Skeletal muscle tissue (tissue), 4 donors: ENCODE data around the gene SMAD2. TPM values are rescaled to one million over a fixed set of nuclear protein-coding genes. Genes with fewer than 3 reads are reported as not detected.

Experiments used
- H3K27ac ChIP-seq: one replicate; pipeline ENCODE4 v1.7.0; 2013; ENCODE audit warnings: mild to moderate bottlenecking, low read depth, low read length, inconsistent platforms
- H3K27me3 ChIP-seq, 3 donors: one replicate each; pipeline ENCODE4 v1.7.0; 2013; ENCODE audit warnings: low read length in 3 of 3; ENCODE audit not compliant: control insufficient read depth in 3 of 3, insufficient read depth in 3 of 3
- H3K36me3 ChIP-seq, 3 donors: one replicate each; pipeline ENCODE4 v1.7.0; 2013; ENCODE audit warnings: low read length in 3 of 3; ENCODE audit not compliant: control insufficient read depth in 3 of 3, insufficient read depth in 3 of 3
- H3K4me1 ChIP-seq, 3 donors: one replicate each; pipeline ENCODE4 v1.7.0; 2013; ENCODE audit warnings: low read length in 3 of 3, mild to moderate bottlenecking in 3 of 3; ENCODE audit not compliant: control insufficient read depth in 3 of 3, insufficient read depth in 3 of 3
- H3K4me3 ChIP-seq, 3 donors: one replicate each; pipeline ENCODE4 v1.7.0; 2013; ENCODE audit warnings: low read length in 3 of 3
- H3K9ac ChIP-seq, 3 donors: one replicate each; pipeline ENCODE4 v1.7.0; 2013; ENCODE audit warnings: low read length in 3 of 3, mild to moderate bottlenecking in 3 of 3, moderate library complexity in 2 of 3, low read depth in 1 of 3
- H3K9me3 ChIP-seq, 3 donors: one replicate each; pipeline ENCODE4 v1.7.0; 2013; ENCODE audit warnings: low read length in 3 of 3; ENCODE audit not compliant: control insufficient read depth in 3 of 3
- total RNA-seq: library from RNA; depleted of rRNA; stranded (reverse); fragments of >200 nt; gene quantifications from one replicate; pipeline ENCODE4 v1.2.3, GENCODE V29; 2014
- donor health status: Osteomylitis.

The SMAD2 gene
- total RNA-seq, 1 donor from 2014 or later: 23.0 TPM

GRCh38 chr18:47809420-47809819 is 121.0 kb downstream of the SMAD2 start:
- no peaks in the 10 kb centered on the region for H3K9me3 ChIP-seq
- H3K27ac ChIP-seq: no peak overlapping the region
- no peaks in the 10 kb centered on the region for H3K36me3 ChIP-seq
- H3K4me1 ChIP-seq: no peaks in the 10 kb centered on the region
- no peaks in the 10 kb centered on the region for H3K27me3 ChIP-seq
- H3K9ac ChIP-seq: no peak overlapping the region
- no peak overlapping the region for H3K4me3 ChIP-seq

GRCh38 chr18:47802802-47803201 is 127.7 kb downstream of the SMAD2 start:
- Histone ChIP-seq H3K27ac (no peak overlapping the region), H3K36me3 (no peaks in the 10 kb centered on the region), H3K9me3 (no peaks in the 10 kb centered on the region), H3K4me1 (no peaks in the 10 kb centered on the region), H3K27me3 (peaks cover 0 to 7% (median 4%) of the 10 kb centered on the region in 3 donors), H3K4me3 (no peak overlapping the region), H3K9ac (no peak overlapping the region)

GRCh38 chr18:47801817-47802216 is 128.6 kb downstream of the SMAD2 start:
- H3K4me1 ChIP-seq: no peaks in the 10 kb centered on the region
- H3K4me3 ChIP-seq: no peak overlapping the region
- H3K9ac ChIP-seq: no peak overlapping the region
- no peak overlapping the region for H3K27ac ChIP-seq
- peaks cover 0 to 7% (median 4%) of the 10 kb centered on the region in 3 donors for H3K27me3 ChIP-seq
- H3K9me3 ChIP-seq: no peaks in the 10 kb centered on the region
- no peaks in the 10 kb centered on the region for H3K36me3 ChIP-seq

GRCh38 chr18:47800756-47801155 is 129.7 kb downstream of the SMAD2 start:
- Histone ChIP-seq H3K9ac (no peak overlapping the region), H3K36me3 (no peaks in the 10 kb centered on the region), H3K4me3 (no peak overlapping the region), H3K27me3 (peaks cover 0 to 7% (median 4%) of the 10 kb centered on the region in 3 donors), H3K4me1 (no peaks in the 10 kb centered on the region), H3K9me3 (no peaks in the 10 kb centered on the region), H3K27ac (no peak overlapping the region)

GRCh38 chr18:47800248-47800647 is 130.2 kb downstream of the SMAD2 start:
- Histone ChIP-seq H3K36me3 (no peaks in the 10 kb centered on the region), H3K9me3 (no peaks in the 10 kb centered on the region), H3K27me3 (peaks cover 0 to 7% (median 4%) of the 10 kb centered on the region in 3 donors), H3K4me1 (peaks cover 0 to under 1% (median 0%) of the 10 kb centered on the region in 3 donors), H3K27ac (no peak overlapping the region), H3K9ac (no peak overlapping the region), H3K4me3 (no peak overlapping the region)

GRCh38 chr18:47799376-47799775 is 131.1 kb downstream of the SMAD2 start:
- Histone ChIP-seq H3K4me1 (peaks cover 0 to 3% (median 2%) of the 10 kb centered on the region in 3 donors), H3K9ac (no peak overlapping the region), H3K27me3 (peaks cover 0 to 7% (median 4%) of the 10 kb centered on the region in 3 donors), H3K4me3 (no peak overlapping the region), H3K9me3 (no peaks in the 10 kb centered on the region), H3K36me3 (no peaks in the 10 kb centered on the region), H3K27ac (no peak overlapping the region)

GRCh38 chr18:47798366-47798765 is 132.1 kb downstream of the SMAD2 start:
- Histone ChIP-seq H3K36me3 (no peaks in the 10 kb centered on the region), H3K4me3 (no peak overlapping the region), H3K27me3 (peaks cover 0 to 7% (median 4%) of the 10 kb centered on the region in 3 donors), H3K4me1 (peaks cover 0 to 3% (median 2%) of the 10 kb centered on the region in 3 donors), H3K9me3 (no peaks in the 10 kb centered on the region), H3K9ac (no peak overlapping the region), H3K27ac (no peak overlapping the region)

GRCh38 chr18:47797126-47797525 is 133.3 kb downstream of the SMAD2 start:
- Histone ChIP-seq H3K4me1 (peaks cover 0 to 3% (median 2%) of the 10 kb centered on the region in 3 donors), H3K9me3 (no peaks in the 10 kb centered on the region), H3K27ac (no peak overlapping the region), H3K4me3 (no peak overlapping the region), H3K9ac (no peak overlapping the region), H3K36me3 (no peaks in the 10 kb centered on the region), H3K27me3 (peaks cover 0 to 7% (median 4%) of the 10 kb centered on the region in 3 donors)

- no peak overlapping the region for H3K9ac ChIP-seq
- H3K27ac ChIP-seq: no peak overlapping the region
- peaks cover 0 to 3% (median 2%) of the 10 kb centered on the region in 3 donors for H3K4me1 ChIP-seq
- no peaks in the 10 kb centered on the region for H3K36me3 ChIP-seq
- no peaks in the 10 kb centered on the region for H3K9me3 ChIP-seq
- H3K4me3 ChIP-seq: no peak overlapping the region
- H3K27me3 ChIP-seq: peaks cover 0 to 4% (median 0%) of the 10 kb centered on the region in 3 donors
These were observed 135.0 kb downstream of the SMAD2 start for GRCh38 chr18:47795434-47795814.

- H3K27ac ChIP-seq: no peak overlapping the region
- H3K36me3 ChIP-seq: no peaks in the 10 kb centered on the region
- H3K4me3 ChIP-seq: no peak overlapping the region
- peaks cover 0 to 3% (median 2%) of the 10 kb centered on the region in 3 donors for H3K4me1 ChIP-seq
- H3K9ac ChIP-seq: no peak overlapping the region
- no peaks in the 10 kb centered on the region for H3K9me3 ChIP-seq
- H3K27me3 ChIP-seq: peaks cover 0 to 4% (median 0%) of the 10 kb centered on the region in 3 donors
These were observed 135.6 kb downstream of the SMAD2 start for GRCh38 chr18:47794725-47795433.
